HEK293 (cell line): ENCODE data around the gene ORC1.

ENCODE experiments used
- CTCF ChIA-PET: fragments of 350-600 bp; formaldehyde crosslinking; extraction: SDS; loops from one replicate; lab custom pipeline; 2021; ENCODE audit warnings: antibody characterized with exemption; lab: Yijun Ruan, JAX
- POLR2A ChIA-PET: fragments of 300-600 bp; formaldehyde crosslinking; extraction: SDS; loops from one replicate; lab custom pipeline; 2020; ENCODE audit warnings: antibody characterized with exemption, inconsistent platforms; lab: Yijun Ruan, JAX
- H3K27ac ChIP-seq: fragments of 200-500 bp; sonication (Bioruptor generic); 2 replicates; pipeline ENCODE4 v1.5.1; 2014; ENCODE audit warnings: low read depth, low read length, control low read depth, inconsistent platforms; ENCODE audit errors: extremely low read depth
- H3K36me3 ChIP-seq, 2 experiments: fragments of 200-500 bp in 1 of 2; sonication (Bioruptor generic) in 1 of 2; 1 replicate in 1 of 2; 2 replicates in 1 of 2; pipeline ENCODE4 v1.5.1; 2014 to 2017; ENCODE audit warnings: inconsistent platforms in 2 of 2, low read length in 2 of 2; ENCODE audit not compliant: control insufficient read depth in 2 of 2, insufficient read depth in 1 of 2
- H3K4me1 ChIP-seq: fragments of 200-500 bp; sonication (Bioruptor generic); 2 replicates; pipeline ENCODE4 v1.5.1; 2014; ENCODE audit warnings: mild to moderate bottlenecking, low read length, inconsistent platforms; ENCODE audit not compliant: control insufficient read depth, insufficient read depth
- H3K4me3 ChIP-seq: 2 replicates; pipeline ENCODE4 v1.5.1; 2011; ENCODE audit warnings: low read depth, mild to moderate bottlenecking, control low read depth, low read length, moderate library complexity
- H3K9me3 ChIP-seq: fragments of 200-500 bp; sonication (Bioruptor generic); 2 replicates; pipeline ENCODE4 v1.5.1; 2014; ENCODE audit warnings: low read depth, low read length, inconsistent platforms; ENCODE audit not compliant: control insufficient read depth, insufficient read depth
- GLI4 ChIP-seq: fragments of 450-650 bp; formaldehyde crosslinking; IDR thresholded peaks from 2 replicates; pipeline ENCODE4 v1.5.1; 2016; ENCODE audit warnings: missing biosample characterization, missing genetic modification characterization
- SCRT1 ChIP-seq: fragments of 450-650 bp; formaldehyde crosslinking; IDR thresholded peaks from 2 replicates; pipeline ENCODE4 v1.5.1; 2016; ENCODE audit warnings: missing biosample characterization, missing genetic modification characterization, borderline replicate concordance
- SCRT2 ChIP-seq: fragments of 450-650 bp; formaldehyde crosslinking; IDR thresholded peaks from 2 replicates; pipeline ENCODE4 v1.5.1; 2016; ENCODE audit warnings: missing biosample characterization, missing genetic modification characterization
- SETDB1 ChIP-seq: IDR thresholded peaks from one replicate; pipeline ENCODE4 v1.6.1; 2017; ENCODE audit warnings: mild to moderate bottlenecking, low read length, moderate library complexity, mixed read lengths; ENCODE audit not compliant: insufficient read length
- TCF7L2 ChIP-seq: IDR thresholded peaks from 2 replicates; pipeline ENCODE4 v1.6.1; 2011; ENCODE audit warnings: low read depth, mild to moderate bottlenecking, inconsistent platforms, low read length, moderate library complexity, borderline replicate concordance
- YY1 ChIP-seq: fragments of 450-650 bp; formaldehyde crosslinking; IDR thresholded peaks from 2 replicates; pipeline ENCODE4 v1.5.1; 2018; ENCODE audit warnings: missing biosample characterization, missing genetic modification characterization
- ZBTB8A ChIP-seq: fragments of 450-650 bp; formaldehyde crosslinking; IDR thresholded peaks from 2 replicates; pipeline ENCODE4 v1.5.1; 2016; ENCODE audit warnings: missing biosample characterization, missing genetic modification characterization
- ZFHX2 ChIP-seq: fragments of 450-650 bp; formaldehyde crosslinking; conservative IDR thresholded peaks from 2 replicates; pipeline ENCODE4 v1.5.1; 2016; ENCODE audit warnings: missing biosample characterization, missing genetic modification characterization
- ZNF184 ChIP-seq: fragments of 450-650 bp; IDR thresholded peaks from 2 replicates; pipeline ENCODE4 v1.5.1; 2018; ENCODE audit warnings: missing biosample characterization, mild to moderate bottlenecking, missing genetic modification characterization
- ZNF24 ChIP-seq: fragments of 450-650 bp; formaldehyde crosslinking; IDR thresholded peaks from 2 replicates; pipeline ENCODE4 v1.5.1; 2016; ENCODE audit warnings: missing biosample characterization, missing genetic modification characterization
- ZNF280D ChIP-seq: fragments of 450-650 bp; formaldehyde crosslinking; IDR thresholded peaks from 2 replicates; pipeline ENCODE4 v1.5.1; 2016; ENCODE audit warnings: missing biosample characterization, missing genetic modification characterization
- ZNF513 ChIP-seq: fragments of 450-650 bp; IDR thresholded peaks from 2 replicates; pipeline ENCODE4 v1.5.1; 2018; ENCODE audit warnings: missing biosample characterization, missing genetic modification characterization
- ZNF571 ChIP-seq: fragments of 450-650 bp; formaldehyde crosslinking; IDR thresholded peaks from 2 replicates; pipeline ENCODE4 v1.5.0; 2017; ENCODE audit warnings: missing biosample characterization, missing genetic modification characterization
- ZNF580 ChIP-seq: fragments of 450-650 bp; formaldehyde crosslinking; IDR thresholded peaks from 2 replicates; pipeline ENCODE4 v1.5.1; 2016; ENCODE audit warnings: missing biosample characterization, missing genetic modification characterization
- ZNF629 ChIP-seq: fragments of 450-650 bp; formaldehyde crosslinking; IDR thresholded peaks from 2 replicates; pipeline ENCODE4 v1.5.1; 2017; ENCODE audit warnings: missing biosample characterization, missing genetic modification characterization
- ZNF645 ChIP-seq: fragments of 450-650 bp; formaldehyde crosslinking; IDR thresholded peaks from 2 replicates; pipeline ENCODE4; 2016; ENCODE audit warnings: missing biosample characterization, missing genetic modification characterization
- ZNF664 ChIP-seq: fragments of 450-650 bp; formaldehyde crosslinking; IDR thresholded peaks from 2 replicates; pipeline ENCODE4 v1.5.1; 2016; ENCODE audit warnings: missing biosample characterization, missing genetic modification characterization
- ZNF776 ChIP-seq: fragments of 450-650 bp; formaldehyde crosslinking; IDR thresholded peaks from 2 replicates; pipeline ENCODE4 v1.5.0; 2017; ENCODE audit warnings: missing biosample characterization, missing genetic modification characterization, borderline replicate concordance
- ZNF785 ChIP-seq: fragments of 450-650 bp; formaldehyde crosslinking; IDR thresholded peaks from 2 replicates; pipeline ENCODE4 v1.5.1; 2016; ENCODE audit warnings: missing biosample characterization, missing genetic modification characterization
- ZNF830 ChIP-seq: fragments of 450-650 bp; IDR thresholded peaks from 2 replicates; pipeline ENCODE4 v1.5.0; 2018; ENCODE audit warnings: missing biosample characterization, missing genetic modification characterization, low read depth, mild to moderate bottlenecking, moderate library complexity

The ORC1 gene

GRCh38 chr1:52358851-52359497 lies 45.2 kb downstream of the ORC1 start:
- Histone ChIP-seq H3K4me1 (no peaks in the 10 kb centered on the region), H3K9me3 (no peaks in the 10 kb centered on the region), H3K27ac (no peak overlapping the region), H3K36me3 (peaks cover 10 to 98% of the 10 kb centered on the region in 2 experiments), H3K4me3 (no peak overlapping the region)
- CTCF ChIA-PET = no interaction called here
- TF ChIP-seq ZBTB8A (tag by site-specific recombination) = no peak
- no peak for TF ChIP-seq ZNF280D (tag by site-specific recombination)
- POLR2A ChIA-PET = interaction anchor here (0.6 kb wide), 1 partner anchor 95 kb away, joined by 6 read pairs; no protein-coding TSS in a partner anchor

GRCh38 chr1:52357397-52357796 lies 46.8 kb downstream of the ORC1 start:
- no peaks in the 10 kb centered on the region for H3K9me3 ChIP-seq
- H3K36me3 ChIP-seq = peaks cover 17 to 100% of the 10 kb centered on the region in 2 experiments; a peak in 2 of 3 replicates
- H3K27ac ChIP-seq = no peak overlapping the region
- CTCF ChIA-PET = no interaction called here
- H3K4me1 ChIP-seq = no peaks in the 10 kb centered on the region
- TF ChIP-seq GLI4 (tag by site-specific recombination) (no peak), ZFHX2 (tag by site-specific recombination) (no peak), YY1 (tag by site-specific recombination) (no peak), SCRT1 (tag by site-specific recombination) (peak; percentile 17; the same call in 1 of the 2 replicates), SCRT2 (tag by site-specific recombination) (peak; percentile 81)
- POLR2A ChIA-PET = interaction anchor here (1.6 kb wide), 1 partner anchor 9 kb away, joined by 4 read pairs; no protein-coding TSS in a partner anchor
- H3K4me3 ChIP-seq = no peak overlapping the region

- Histone ChIP-seq H3K9me3 (no peaks in the 10 kb centered on the region), H3K36me3 (peaks cover 17 to 99% of the 10 kb centered on the region in 2 experiments; a peak in 2 of 3 replicates), H3K4me3 (no peak overlapping the region), H3K4me1 (no peaks in the 10 kb centered on the region), H3K27ac (no peak overlapping the region)
- ChIA-PET POLR2A (interaction anchor here (1.0 to 1.6 kb wide), 2 partner anchors 8 to 9 kb away, joined by 3 to 4 read pairs; partner anchors contain the start of gene CC2D1B), CTCF (no interaction called here)
- TF ChIP-seq ZNF513 (tag by site-specific recombination) = peak; percentile 56
- TF ChIP-seq ZNF776 (tag by site-specific recombination) = no peak
Observed at GRCh38 chr1:52356818-52357355, 47.3 kb downstream of the ORC1 start.

GRCh38 chr1:52355847-52356505 lies 48.2 kb downstream of the ORC1 start:
- ChIA-PET CTCF (no interaction called here), POLR2A (interaction anchor here (1.0 kb wide), 1 partner anchor 10 kb away, joined by 3 read pairs; the partner anchor contains the start of gene CC2D1B)
- Histone ChIP-seq H3K9me3 (no peaks in the 10 kb centered on the region), H3K4me1 (no peaks in the 10 kb centered on the region), H3K27ac (no peak overlapping the region), H3K36me3 (peaks cover 23 to 97% of the 10 kb centered on the region in 2 experiments), H3K4me3 (no peak overlapping the region)
- no peak for TF ChIP-seq ZBTB8A (tag by site-specific recombination)
- no peak for TF ChIP-seq ZNF664 (tag by site-specific recombination)
- TF ChIP-seq ZNF830 (tag by site-specific recombination) = no peak
- TF ChIP-seq ZNF629 = no peak
- no peak for TF ChIP-seq TCF7L2
- no peak for TF ChIP-seq ZNF645 (tag by site-specific recombination)
- no peak for TF ChIP-seq ZNF24 (tag by site-specific recombination)
- no peak for TF ChIP-seq SETDB1
- TF ChIP-seq ZNF571 (tag by site-specific recombination) = no peak
- TF ChIP-seq ZNF184 = no peak
- TF ChIP-seq ZNF580 (tag by site-specific recombination) = no peak
- TF ChIP-seq ZNF785 (tag by site-specific recombination) = no peak
